HG02938 (cell line): Measurements from ENCODE around the gene CEBPB.
"Not testable (repeated sequence)": the region's sequence is repeated elsewhere in the genome, so short reads cannot be mapped to it uniquely, and the experiment has no call there.

Experiments used
- ATAC-seq: cut with Tn5 transposase; IDR thresholded peaks from one replicate; pipeline ENCODE4 v1.9.1; 2021; ENCODE audit warnings: mild to moderate bottlenecking, moderate library complexity; ENCODE audit not compliant: unreplicated experiment

The CEBPB gene

GRCh38 chr20:50169329-50169823 lies 21.3 kb upstream of the CEBPB start:
- ATAC-seq = no peak

DNA sequence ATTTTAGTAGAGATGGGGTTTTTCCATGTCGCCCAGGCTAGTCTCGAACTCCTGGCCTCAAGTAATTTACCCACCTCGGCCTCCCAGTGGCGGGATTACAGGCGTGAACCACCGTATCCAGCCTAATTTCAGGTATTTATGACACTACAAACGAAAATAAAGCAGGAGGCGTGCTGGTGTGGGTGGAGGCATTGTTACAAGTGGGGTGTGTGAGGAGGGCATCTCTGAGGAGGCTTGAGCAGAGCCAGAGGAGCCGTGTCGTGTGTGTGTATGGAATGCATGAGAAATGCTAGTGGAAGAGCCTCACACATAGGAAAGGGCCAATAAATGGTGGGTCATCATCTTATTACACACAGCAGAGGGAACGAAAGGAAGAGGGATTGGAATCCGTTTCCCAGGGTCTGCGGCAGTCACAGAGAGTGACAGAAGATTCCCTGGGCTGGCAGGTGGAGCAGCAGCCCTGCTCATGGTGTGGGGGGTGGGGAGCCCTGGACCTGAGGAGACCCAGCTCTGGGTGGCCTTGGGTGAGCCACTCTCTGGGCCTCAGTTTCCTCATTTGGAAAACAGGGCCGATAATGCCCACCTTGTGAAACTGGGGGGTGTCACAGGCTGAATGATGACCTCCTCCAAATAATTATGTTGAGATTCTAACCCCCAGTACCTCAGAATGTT lies 19.9 kb upstream of the CEBPB start:
- no peak for ATAC-seq

GRCh38 chr20:50172347-50173013 lies 18.1 kb upstream of the CEBPB start:
- ATAC-seq = no peak

GRCh38 chr20:50174456-50174855 lies 16.2 kb upstream of the CEBPB start:
- no peak for ATAC-seq

- ATAC-seq = no peak
Observed at GRCh38 chr20:50175938-50176933, 14.4 kb upstream of the CEBPB start.

GRCh38 chr20:50178672-50179071 lies 12.0 kb upstream of the CEBPB start:
- not testable (repeated sequence) for ATAC-seq

DNA sequence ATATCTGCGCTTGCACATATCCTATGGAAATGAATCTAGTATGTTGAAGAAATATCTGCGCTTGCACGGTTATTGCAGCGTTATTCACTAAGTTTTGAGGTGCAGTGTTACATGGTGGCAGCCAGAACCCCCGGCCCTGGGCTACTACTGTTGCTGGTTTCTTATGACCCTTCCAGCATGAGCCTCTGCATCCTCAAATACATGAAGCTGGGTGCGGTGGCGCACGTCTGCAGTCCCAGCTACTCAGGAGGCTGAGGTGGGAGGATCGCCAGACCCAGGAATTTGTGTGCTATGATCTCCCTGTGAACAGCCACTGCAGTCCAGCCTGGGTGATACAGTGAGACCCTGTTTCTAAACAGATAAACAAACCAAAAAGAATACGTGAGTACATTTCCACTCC lies 9.3 kb upstream of the CEBPB start:
- ATAC-seq = no peak

- ATAC-seq = no peak
Observed at GRCh38 chr20:50182346-50182745, 8.3 kb upstream of the CEBPB start.

- ATAC-seq = no peak
Observed at GRCh38 chr20:50185426-50185825, 5.2 kb upstream of the CEBPB start.

GRCh38 chr20:50186151-50186885 lies 4.3 kb upstream of the CEBPB start:
- no peak for ATAC-seq

DNA sequence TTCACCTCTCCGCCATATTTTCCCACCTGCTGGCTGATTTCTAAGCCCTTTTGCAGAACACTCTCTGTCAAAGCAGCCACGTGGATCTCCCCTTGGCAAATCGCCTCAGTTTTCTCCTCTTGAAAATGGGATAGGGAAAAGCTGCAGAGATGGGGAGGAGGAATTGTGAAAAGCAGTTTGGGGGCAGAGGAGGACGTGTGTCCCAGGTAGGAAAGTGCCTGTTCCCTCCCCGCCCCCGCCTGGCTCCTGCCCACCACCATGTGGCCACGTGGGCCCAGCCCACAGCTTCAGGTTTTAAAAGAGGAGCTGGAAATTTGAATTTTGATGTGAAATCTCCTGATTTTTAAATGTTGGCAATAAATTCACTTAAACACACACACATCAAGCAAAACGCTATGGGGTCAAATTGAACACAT lies 3.6 kb upstream of the CEBPB start:
- ATAC-seq = no peak

DNA sequence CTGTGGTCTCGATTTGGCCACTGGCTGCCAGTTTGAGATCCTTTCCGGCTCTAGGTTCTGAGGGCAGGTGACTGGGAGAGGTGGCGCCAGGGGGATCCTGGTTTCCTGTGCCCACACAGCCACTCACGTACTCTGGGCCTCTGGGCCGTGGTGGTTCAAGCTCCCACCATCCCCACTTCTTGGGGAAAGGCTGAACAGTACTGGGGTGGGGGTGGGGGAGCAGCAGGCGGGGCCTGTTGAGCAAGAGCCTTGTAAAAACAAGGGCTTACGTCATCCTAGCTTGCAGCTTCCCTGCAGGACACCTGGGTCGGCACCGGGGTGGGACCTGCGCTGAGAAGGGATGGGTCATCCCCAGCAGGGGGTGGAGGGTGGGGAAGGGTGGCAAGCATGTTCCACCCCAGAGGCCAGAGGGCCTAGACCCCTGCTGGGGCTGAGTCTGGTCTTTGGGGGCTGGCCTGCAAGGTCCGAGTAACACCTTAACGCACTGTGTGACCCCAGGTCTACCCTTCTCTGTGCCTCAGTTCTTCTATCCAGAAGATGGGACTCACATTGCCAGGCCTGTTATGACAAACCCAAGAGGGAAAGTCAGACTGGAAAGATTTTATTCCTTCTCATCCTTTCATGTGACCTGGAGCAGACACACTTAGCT lies 3.1 kb upstream of the CEBPB start:
- ATAC-seq = no peak

- ATAC-seq = no peak
Observed at GRCh38 chr20:50188287-50188688, 2.3 kb upstream of the CEBPB start.

DNA sequence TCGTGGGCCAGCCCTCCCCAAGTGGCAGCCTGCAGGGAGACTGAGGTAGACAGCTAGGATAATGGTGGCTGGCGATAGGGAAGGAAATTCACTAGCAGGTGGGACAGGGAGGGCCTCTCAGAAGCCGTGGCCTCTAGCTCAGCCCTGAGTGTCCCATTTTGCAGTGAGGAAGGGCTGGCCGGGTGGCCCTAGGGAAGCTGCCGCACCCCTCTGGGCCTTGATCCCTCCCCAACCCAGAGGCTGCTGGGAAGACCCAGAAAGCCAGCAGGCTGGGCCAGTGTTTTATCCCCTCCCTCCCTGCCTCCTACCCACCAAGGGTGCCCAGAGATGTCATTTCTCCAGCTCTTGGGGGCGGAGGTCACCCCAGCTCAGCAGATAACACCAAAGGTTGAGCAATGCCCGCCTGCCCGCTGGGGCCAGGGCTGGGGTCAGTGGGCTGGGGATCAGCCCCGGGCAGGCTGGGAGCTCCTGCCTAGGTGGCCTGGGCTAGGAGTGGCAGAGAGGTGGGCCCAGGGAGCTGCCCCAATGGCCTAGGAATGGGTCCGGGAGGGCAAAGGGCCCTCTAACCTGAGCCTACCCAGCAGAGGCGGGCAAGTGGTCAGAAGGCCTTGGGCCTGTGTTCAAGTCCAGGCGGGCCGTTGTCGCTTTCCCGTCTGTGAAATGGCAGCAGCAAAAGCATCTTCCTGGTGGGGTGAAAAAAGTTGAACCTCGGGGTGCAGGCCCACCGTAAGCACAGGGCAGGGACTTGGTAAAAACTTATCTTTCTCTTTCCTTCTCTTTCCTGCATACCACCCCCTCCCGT lies 1.6 kb upstream of the CEBPB start:
- ATAC-seq = no peak

DNA sequence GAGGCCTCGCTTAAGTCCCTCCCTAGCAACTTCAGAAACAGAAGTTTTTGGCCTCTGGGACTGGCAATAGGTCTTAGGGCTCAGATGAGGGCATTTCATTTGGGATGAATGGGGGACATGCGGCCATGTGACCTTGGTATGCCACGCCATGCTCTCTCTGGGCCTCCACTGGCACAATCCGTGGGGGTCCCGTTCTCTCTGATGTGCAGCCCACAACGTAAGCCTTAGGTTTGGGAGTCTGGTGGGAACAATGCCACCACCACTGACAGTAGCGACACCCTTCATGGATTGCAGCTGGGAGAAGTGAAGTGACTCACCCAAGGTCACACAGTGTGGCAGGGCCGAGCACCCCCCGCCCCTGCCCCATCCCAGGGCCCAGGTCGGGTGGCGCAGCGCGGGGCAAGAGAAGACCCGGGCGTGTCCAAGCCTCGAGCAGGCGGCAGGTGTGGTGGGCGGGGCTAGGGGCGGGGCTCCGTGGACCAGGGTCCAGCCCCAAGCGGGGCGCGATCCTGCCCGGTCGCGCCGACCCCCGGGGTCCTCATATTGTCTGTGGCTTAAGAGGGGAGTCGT lies 864 bp upstream of the CEBPB start:
- no peak for ATAC-seq

DNA sequence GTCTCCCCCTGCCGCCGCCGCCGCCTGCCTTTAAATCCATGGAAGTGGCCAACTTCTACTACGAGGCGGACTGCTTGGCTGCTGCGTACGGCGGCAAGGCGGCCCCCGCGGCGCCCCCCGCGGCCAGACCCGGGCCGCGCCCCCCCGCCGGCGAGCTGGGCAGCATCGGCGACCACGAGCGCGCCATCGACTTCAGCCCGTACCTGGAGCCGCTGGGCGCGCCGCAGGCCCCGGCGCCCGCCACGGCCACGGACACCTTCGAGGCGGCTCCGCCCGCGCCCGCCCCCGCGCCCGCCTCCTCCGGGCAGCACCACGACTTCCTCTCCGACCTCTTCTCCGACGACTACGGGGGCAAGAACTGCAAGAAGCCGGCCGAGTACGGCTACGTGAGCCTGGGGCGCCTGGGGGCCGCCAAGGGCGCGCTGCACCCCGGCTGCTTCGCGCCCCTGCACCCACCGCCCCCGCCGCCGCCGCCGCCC lies 474 bp downstream of the CEBPB start:
- ATAC-seq = peak; percentile 16

DNA sequence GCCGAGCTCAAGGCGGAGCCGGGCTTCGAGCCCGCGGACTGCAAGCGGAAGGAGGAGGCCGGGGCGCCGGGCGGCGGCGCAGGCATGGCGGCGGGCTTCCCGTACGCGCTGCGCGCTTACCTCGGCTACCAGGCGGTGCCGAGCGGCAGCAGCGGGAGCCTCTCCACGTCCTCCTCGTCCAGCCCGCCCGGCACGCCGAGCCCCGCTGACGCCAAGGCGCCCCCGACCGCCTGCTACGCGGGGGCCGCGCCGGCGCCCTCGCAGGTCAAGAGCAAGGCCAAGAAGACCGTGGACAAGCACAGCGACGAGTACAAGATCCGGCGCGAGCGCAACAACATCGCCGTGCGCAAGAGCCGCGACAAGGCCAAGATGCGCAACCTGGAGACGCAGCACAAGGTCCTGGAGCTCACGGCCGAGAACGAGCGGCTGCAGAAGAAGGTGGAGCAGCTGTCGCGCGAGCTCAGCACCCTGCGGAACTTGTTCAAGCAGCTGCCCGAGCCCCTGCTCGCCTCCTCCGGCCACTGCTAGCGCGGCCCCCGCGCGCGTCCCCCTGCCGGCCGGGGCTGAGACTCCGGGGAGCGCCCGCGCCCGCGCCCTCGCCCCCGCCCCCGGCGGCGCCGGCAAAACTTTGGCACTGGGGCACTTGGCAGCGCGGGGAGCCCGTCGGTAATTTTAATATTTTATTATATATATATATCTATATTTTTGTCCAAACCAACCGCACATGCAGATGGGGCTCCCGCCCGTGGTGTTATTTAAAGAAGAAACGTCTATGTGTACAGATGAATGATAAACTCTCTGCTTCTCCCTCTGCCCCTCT lies 1.1 kb downstream of the CEBPB start:
- ATAC-seq = peak; percentile 36
